Body of pancreas (tissue), 4 donors: ENCODE measurements around the gene CXADR.
"Not testable (repeated sequence)": the region's sequence is repeated elsewhere in the genome, so short reads cannot be mapped to it uniquely, and the experiment has no call there.

Experiments used
- POLR2A ChIP-seq, 3 donors: fragments of 450-650 bp; IDR thresholded peaks; one replicate each; pipeline ENCODE4 v1.6.1; 2016; ENCODE audit warnings: antibody characterized with exemption in 3 of 3, mild to moderate bottlenecking in 2 of 3
- TF ChIP-seq, protein P1 (sequence below), 7 experiments: fragments of 450-650 bp in 4 of 7; fragments of 200-600 bp in 3 of 7; sonication (generic) in 3 of 7; IDR thresholded peaks; one replicate each; pipeline ENCODE4 v1.5.1; 2016 to 2019; ENCODE audit warnings: antibody characterized with exemption in 7 of 7

DNA sequence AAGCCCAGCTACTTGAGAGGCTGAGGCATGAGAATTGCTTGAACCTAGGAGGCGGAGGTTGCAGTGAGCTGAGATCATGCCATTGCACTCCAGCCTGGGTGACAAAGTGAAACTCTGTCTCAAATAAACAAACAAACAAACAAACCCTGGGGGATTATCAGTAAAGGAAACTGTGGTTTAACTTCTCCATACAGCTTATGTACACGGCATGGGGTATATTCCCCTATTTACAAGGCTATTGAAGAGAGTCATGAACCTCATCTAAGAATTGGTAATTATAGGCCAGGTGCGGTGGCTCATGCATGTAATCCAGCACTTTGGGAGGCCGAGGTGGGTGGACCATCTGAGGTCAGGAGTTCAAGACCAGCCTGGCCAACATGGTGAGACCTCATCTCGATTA, 9.9 kb upstream of the CXADR start:
- TF ChIP-seq POLR2A (IDR thresholded peaks at IDR 0.05) = not testable (repeated sequence)
- TF ChIP-seq, protein P1, sequence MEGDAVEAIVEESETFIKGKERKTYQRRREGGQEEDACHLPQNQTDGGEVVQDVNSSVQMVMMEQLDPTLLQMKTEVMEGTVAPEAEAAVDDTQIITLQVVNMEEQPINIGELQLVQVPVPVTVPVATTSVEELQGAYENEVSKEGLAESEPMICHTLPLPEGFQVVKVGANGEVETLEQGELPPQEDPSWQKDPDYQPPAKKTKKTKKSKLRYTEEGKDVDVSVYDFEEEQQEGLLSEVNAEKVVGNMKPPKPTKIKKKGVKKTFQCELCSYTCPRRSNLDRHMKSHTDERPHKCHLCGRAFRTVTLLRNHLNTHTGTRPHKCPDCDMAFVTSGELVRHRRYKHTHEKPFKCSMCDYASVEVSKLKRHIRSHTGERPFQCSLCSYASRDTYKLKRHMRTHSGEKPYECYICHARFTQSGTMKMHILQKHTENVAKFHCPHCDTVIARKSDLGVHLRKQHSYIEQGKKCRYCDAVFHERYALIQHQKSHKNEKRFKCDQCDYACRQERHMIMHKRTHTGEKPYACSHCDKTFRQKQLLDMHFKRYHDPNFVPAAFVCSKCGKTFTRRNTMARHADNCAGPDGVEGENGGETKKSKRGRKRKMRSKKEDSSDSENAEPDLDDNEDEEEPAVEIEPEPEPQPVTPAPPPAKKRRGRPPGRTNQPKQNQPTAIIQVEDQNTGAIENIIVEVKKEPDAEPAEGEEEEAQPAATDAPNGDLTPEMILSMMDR (IDR thresholded peaks at IDR 0.05) = not testable (repeated sequence)
